OCI-LY1 (cell line): ENCODE data around the gene NUDT14.

Source experiments
- H2AFZ ChIP-seq: fragments of 200-600 bp; sonication (generic), shearing (Covaris generic); 2 replicates; pipeline ENCODE4 v1.6.0; 2014; ENCODE audit warnings: antibody characterized with exemption, mild to moderate bottlenecking, low read length
- H3F3A ChIP-seq: fragments of 200-600 bp; sonication (generic), shearing (Covaris generic); 2 replicates; pipeline ENCODE4 v1.6.0; 2014; ENCODE audit warnings: mild to moderate bottlenecking, antibody characterized with exemption, low read length, moderate library complexity; ENCODE audit not compliant: insufficient read depth
- H3K27ac ChIP-seq: fragments of 200-600 bp; sonication (generic); 2 replicates; pipeline ENCODE4 v1.5.1; 2014; ENCODE audit warnings: low read length, mixed run types, mild to moderate bottlenecking, low read depth; ENCODE audit not compliant: poor library complexity, severe bottlenecking
- H3K27me3 ChIP-seq: fragments of 200-600 bp; sonication (generic); 2 replicates; pipeline ENCODE4 v1.6.0; 2014; ENCODE audit warnings: antibody characterized with exemption, mild to moderate bottlenecking, low read length, moderate library complexity; ENCODE audit not compliant: insufficient read depth
- H3K36me3 ChIP-seq: fragments of 200-600 bp; sonication (generic); 2 replicates; pipeline ENCODE4 v1.6.1; 2014; ENCODE audit warnings: mild to moderate bottlenecking, antibody characterized with exemption, low read length, moderate library complexity, mixed read lengths; ENCODE audit not compliant: insufficient read depth
- H3K4me1 ChIP-seq: fragments of 200-600 bp; sonication (generic); 2 replicates; pipeline ENCODE4 v1.5.1; 2014; ENCODE audit warnings: mild to moderate bottlenecking, low read length, moderate library complexity; ENCODE audit not compliant: insufficient read depth, severe bottlenecking
- H3K4me2 ChIP-seq: fragments of 200-600 bp; sonication (generic), shearing (Covaris generic); 2 replicates; pipeline ENCODE4 v1.6.1; 2014; ENCODE audit warnings: low read length
- H3K4me3 ChIP-seq: fragments of 200-600 bp; sonication (generic); 2 replicates; pipeline ENCODE4 v1.5.1; 2014; ENCODE audit warnings: low read length, low read depth, mild to moderate bottlenecking, mixed read lengths; ENCODE audit not compliant: poor library complexity, severe bottlenecking
- H3K79me2 ChIP-seq: fragments of 200-600 bp; shearing (Covaris generic); 2 replicates; pipeline ENCODE4 v1.6.1; 2016; ENCODE audit warnings: mixed run types, low read length, mixed read lengths; ENCODE audit not compliant: insufficient read depth
- H3K9ac ChIP-seq: fragments of 200-600 bp; sonication (generic), shearing (Covaris generic); 2 replicates; pipeline ENCODE4 v1.6.1; 2014; ENCODE audit warnings: mild to moderate bottlenecking, low read length, mixed read lengths
- H3K9me2 ChIP-seq: fragments of 200-600 bp; sonication (generic), shearing (Covaris generic); 2 replicates; pipeline ENCODE4 v1.6.1; 2014; ENCODE audit warnings: low read depth, mild to moderate bottlenecking, low read length, mixed read lengths
- H3K9me3 ChIP-seq: fragments of 200-600 bp; shearing (Covaris generic); 2 replicates; pipeline ENCODE4 v1.6.1; 2014; ENCODE audit warnings: low read length, mixed read lengths
- H4K20me1 ChIP-seq: fragments of 200-600 bp; sonication (generic), shearing (Covaris generic); 2 replicates; pipeline ENCODE4 v1.6.0; 2016; ENCODE audit warnings: mild to moderate bottlenecking, low read length; ENCODE audit not compliant: insufficient read depth
- EZH2 ChIP-seq: fragments of 200-600 bp; sonication (generic), shearing (Covaris generic); IDR thresholded peaks from 2 replicates; pipeline ENCODE4 v1.8.0; 2017; ENCODE audit warnings: borderline replicate concordance, mixed run types, mild to moderate bottlenecking, antibody characterized with exemption, low read length, moderate library complexity, mixed read lengths
- TF ChIP-seq, protein P1 (sequence below): fragments of 200-600 bp; sonication (generic), shearing (Covaris generic); IDR thresholded peaks from 2 replicates; pipeline ENCODE4 v1.5.1; 2017; ENCODE audit warnings: mild to moderate bottlenecking, antibody characterized with exemption, low read length, moderate library complexity, mixed read lengths

Gene NUDT14

DNA sequence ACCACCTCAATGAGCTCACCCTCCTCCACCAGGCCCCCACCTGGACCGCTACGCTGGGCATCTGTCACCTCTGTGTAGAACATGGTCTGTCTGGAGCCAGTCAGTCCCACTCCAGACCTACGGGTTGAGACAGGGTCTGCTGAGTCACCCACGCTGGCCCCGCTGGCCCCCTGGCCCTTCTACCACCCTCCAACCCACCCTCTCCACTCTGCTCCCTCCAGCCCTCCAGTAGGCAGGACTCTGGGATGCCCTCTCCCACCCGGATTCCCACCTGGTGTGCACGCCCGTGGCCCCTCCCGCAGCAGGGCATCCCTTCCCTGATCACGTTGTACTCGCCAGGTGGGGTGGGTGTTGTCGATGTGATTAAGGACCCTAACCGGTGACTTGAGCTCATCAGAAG, 8.0 kb downstream of the NUDT14 start:
- H3K4me1 ChIP-seq = peaks cover 13% of the 10 kb centered on the region
- no peak overlapping the region for H3K4me3 ChIP-seq
- no peaks in the 10 kb centered on the region for H3K9me3 ChIP-seq
- H3K27ac ChIP-seq = no peak overlapping the region
- H3K79me2 ChIP-seq = no peaks in the 10 kb centered on the region
- no peak overlapping the region for H3K9ac ChIP-seq
- H2AFZ ChIP-seq = no peak overlapping the region
- H3K9me2 ChIP-seq = no peaks in the 10 kb centered on the region
- H3K36me3 ChIP-seq = no peaks in the 10 kb centered on the region
- TF ChIP-seq, protein P1, sequence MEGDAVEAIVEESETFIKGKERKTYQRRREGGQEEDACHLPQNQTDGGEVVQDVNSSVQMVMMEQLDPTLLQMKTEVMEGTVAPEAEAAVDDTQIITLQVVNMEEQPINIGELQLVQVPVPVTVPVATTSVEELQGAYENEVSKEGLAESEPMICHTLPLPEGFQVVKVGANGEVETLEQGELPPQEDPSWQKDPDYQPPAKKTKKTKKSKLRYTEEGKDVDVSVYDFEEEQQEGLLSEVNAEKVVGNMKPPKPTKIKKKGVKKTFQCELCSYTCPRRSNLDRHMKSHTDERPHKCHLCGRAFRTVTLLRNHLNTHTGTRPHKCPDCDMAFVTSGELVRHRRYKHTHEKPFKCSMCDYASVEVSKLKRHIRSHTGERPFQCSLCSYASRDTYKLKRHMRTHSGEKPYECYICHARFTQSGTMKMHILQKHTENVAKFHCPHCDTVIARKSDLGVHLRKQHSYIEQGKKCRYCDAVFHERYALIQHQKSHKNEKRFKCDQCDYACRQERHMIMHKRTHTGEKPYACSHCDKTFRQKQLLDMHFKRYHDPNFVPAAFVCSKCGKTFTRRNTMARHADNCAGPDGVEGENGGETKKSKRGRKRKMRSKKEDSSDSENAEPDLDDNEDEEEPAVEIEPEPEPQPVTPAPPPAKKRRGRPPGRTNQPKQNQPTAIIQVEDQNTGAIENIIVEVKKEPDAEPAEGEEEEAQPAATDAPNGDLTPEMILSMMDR = no peak
- TF ChIP-seq EZH2 = no peak
- H3F3A ChIP-seq = no peaks in the 10 kb centered on the region
- no peak overlapping the region for H3K4me2 ChIP-seq
- H4K20me1 ChIP-seq = no peaks in the 10 kb centered on the region
- peaks cover 10% of the 10 kb centered on the region; the same call in 1 of the 2 replicates for H3K27me3 ChIP-seq

DNA sequence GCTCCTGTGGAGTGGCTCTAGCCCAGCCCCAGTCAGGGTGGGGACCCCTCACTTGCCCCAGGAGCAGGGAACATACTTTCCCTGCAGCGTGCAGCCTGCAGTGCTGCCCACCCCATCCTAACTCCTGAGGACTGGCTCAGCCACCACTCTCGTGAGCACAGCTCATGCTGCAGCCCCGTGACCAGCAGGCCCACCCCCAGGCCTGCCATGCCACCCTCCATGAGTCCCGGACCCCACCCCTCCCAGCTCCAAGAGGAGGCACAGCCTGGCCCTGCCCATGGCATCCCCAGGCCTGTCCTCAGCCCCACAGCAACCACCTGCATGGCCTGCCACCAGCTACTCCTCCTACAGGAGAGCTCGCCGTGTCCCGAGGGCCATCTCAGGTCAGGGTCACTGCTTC, 8.6 kb downstream of the NUDT14 start:
- H2AFZ ChIP-seq = no peak overlapping the region
- no peaks in the 10 kb centered on the region for H4K20me1 ChIP-seq
- TF ChIP-seq, protein P1 = no peak
- no peak for TF ChIP-seq EZH2
- no peak overlapping the region for H3K4me3 ChIP-seq
- no peak overlapping the region for H3K4me2 ChIP-seq
- H3K27ac ChIP-seq = no peak overlapping the region
- H3F3A ChIP-seq = no peaks in the 10 kb centered on the region
- H3K79me2 ChIP-seq = no peaks in the 10 kb centered on the region
- peaks cover 18% of the 10 kb centered on the region for H3K4me1 ChIP-seq
- no peaks in the 10 kb centered on the region for H3K9me3 ChIP-seq
- H3K9ac ChIP-seq = no peak overlapping the region
- peaks cover 10% of the 10 kb centered on the region; the same call in 1 of the 2 replicates for H3K27me3 ChIP-seq
- H3K9me2 ChIP-seq = no peaks in the 10 kb centered on the region
- no peaks in the 10 kb centered on the region for H3K36me3 ChIP-seq

DNA sequence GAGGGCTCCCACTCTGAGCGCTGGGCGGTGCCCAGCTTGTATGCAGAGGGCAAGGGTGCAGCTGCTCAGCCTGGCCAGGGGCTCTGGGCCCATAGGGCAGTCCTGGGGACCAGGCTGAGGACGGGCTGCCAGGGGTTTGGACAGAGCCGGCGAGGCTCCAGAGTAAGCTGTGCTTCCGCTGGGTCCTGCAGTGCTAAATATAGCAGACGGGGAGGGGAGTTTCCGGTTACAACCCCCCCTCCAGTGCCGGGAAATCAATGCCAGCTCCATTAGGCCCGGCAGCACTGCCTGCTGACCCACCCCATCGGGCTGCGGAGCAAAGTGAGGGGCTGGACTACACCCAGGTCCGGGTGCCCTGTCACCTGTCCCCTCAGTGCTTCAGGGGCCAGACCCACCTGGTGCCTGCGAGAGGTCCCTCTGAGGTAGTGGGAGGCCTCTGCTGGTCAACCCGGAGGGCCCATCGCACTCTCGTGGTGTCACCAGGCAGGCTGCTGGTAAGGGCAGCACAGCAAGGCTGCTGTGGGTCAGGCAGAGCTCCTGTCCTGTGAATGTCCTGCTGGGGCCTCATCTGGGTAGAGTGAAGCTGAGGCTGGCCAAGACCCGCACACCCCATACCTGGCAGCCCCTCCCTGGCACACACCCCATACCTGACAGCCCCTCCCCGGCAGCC, 10.0 kb downstream of the NUDT14 start:
- Histone ChIP-seq H2AFZ (no peak overlapping the region), H3K4me1 (peaks cover 18% of the 10 kb centered on the region), H3K4me3 (no peak overlapping the region), H3K79me2 (no peaks in the 10 kb centered on the region), H4K20me1 (no peaks in the 10 kb centered on the region), H3K4me2 (no peak overlapping the region), H3K36me3 (no peaks in the 10 kb centered on the region), H3K9ac (no peak overlapping the region), H3K27me3 (peaks cover 5% of the 10 kb centered on the region; the same call in 1 of the 2 replicates), H3K9me2 (no peaks in the 10 kb centered on the region), H3K9me3 (no peaks in the 10 kb centered on the region), H3F3A (no peaks in the 10 kb centered on the region), H3K27ac (no peak overlapping the region)
- TF ChIP-seq EZH2 = no peak
- TF ChIP-seq, protein P1 = no peak
